ENCODE measurements around the gene SCNN1B. TPM values are rescaled to one million over a fixed set of nuclear protein-coding genes. Genes with fewer than 3 reads are reported as not detected.

Gene SCNN1B
- total RNA-seq, 2 experiments from 2014 or later = not detected

- Mint-ChIP-seq H3K27ac (no peak overlapping the region), H3K27me3 (peaks cover 3% of the 10 kb centered on the region), H3K4me1 (no peaks in the 10 kb centered on the region), H3K9me3 (no peaks in the 10 kb centered on the region), H3K36me3 (ENCODE audit: low read depth) (no peaks in the 10 kb centered on the region), H3K4me3 (no peak overlapping the region)
- DNase-seq = no peak
- POLR2A ChIA-PET = no interaction called here
- CTCF ChIA-PET = interaction anchor here (0.5 kb wide), 1 partner anchor 667 kb away, joined by 3 read pairs; no protein-coding TSS in a partner anchor
Measured at GRCh38 chr16:23334457-23334853, 32.4 kb downstream of the SCNN1B start.

GRCh38 chr16:23334950-23335349 lies 32.8 kb downstream of the SCNN1B start:
- Mint-ChIP-seq H3K4me3 (no peak overlapping the region), H3K27ac (no peak overlapping the region), H3K4me1 (no peaks in the 10 kb centered on the region), H3K9me3 (no peaks in the 10 kb centered on the region), H3K27me3 (peaks cover 6% of the 10 kb centered on the region), H3K36me3 (ENCODE audit: low read depth) (no peaks in the 10 kb centered on the region)
- ChIA-PET POLR2A (no interaction called here), CTCF (no interaction called here)
- DNase-seq = no peak

GRCh38 chr16:23337836-23338550 lies 35.9 kb downstream of the SCNN1B start:
- no peak overlapping the region for H3K27ac Mint-ChIP-seq
- POLR2A ChIA-PET = no interaction called here
- H3K9me3 Mint-ChIP-seq = no peaks in the 10 kb centered on the region
- no peak overlapping the region for H3K4me3 Mint-ChIP-seq
- peaks cover 15% of the 10 kb centered on the region for H3K27me3 Mint-ChIP-seq
- H3K36me3 Mint-ChIP-seq (ENCODE audit: low read depth) = no peaks in the 10 kb centered on the region
- no peaks in the 10 kb centered on the region for H3K4me1 Mint-ChIP-seq
- DNase-seq = no peak
- CTCF ChIA-PET = no interaction called here

- Mint-ChIP-seq H3K27me3 (peaks cover 15% of the 10 kb centered on the region), H3K9me3 (no peaks in the 10 kb centered on the region), H3K27ac (no peak overlapping the region), H3K4me3 (no peak overlapping the region), H3K4me1 (no peaks in the 10 kb centered on the region), H3K36me3 (ENCODE audit: low read depth) (no peaks in the 10 kb centered on the region)
- no peak for DNase-seq
- CTCF ChIA-PET = no interaction called here
- POLR2A ChIA-PET = no interaction called here
Measured at GRCh38 chr16:23339787-23340186, 37.7 kb downstream of the SCNN1B start.

DNA sequence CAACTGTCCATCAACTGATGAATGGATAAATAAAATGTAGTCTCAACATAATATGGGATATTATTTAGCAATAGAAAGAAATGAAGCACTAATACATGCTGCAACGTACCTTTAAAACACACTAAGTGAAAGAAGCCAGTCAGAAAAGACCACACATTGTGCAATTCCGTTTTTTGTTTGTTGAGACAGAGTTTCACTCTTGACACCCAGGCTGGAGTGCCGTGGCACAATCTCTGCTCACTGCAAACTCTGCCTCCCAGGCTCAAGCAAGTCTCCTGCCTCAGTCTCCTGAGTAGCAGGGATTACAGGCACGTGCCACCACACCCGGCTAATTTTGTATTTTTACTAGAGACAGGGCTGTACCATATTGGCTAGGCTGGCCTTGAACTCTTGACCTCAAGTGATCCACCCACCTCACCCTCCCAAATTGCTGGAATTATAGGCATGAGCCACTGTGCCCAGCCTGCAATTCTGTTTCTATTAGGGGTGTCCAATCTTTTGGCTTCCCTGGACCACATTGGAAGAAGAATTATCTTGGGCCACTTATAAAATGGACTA lies 40.1 kb downstream of the SCNN1B start:
- DNase-seq = no peak
- no peak overlapping the region for H3K4me3 Mint-ChIP-seq
- ChIA-PET CTCF (no interaction called here), POLR2A (no interaction called here)
- no peak overlapping the region for H3K27ac Mint-ChIP-seq
- H3K27me3 Mint-ChIP-seq = peaks cover 15% of the 10 kb centered on the region
- H3K4me1 Mint-ChIP-seq = no peaks in the 10 kb centered on the region
- H3K9me3 Mint-ChIP-seq = no peaks in the 10 kb centered on the region
- H3K36me3 Mint-ChIP-seq (ENCODE audit: low read depth) = no peaks in the 10 kb centered on the region

- CTCF ChIA-PET = no interaction called here
- POLR2A ChIA-PET = no interaction called here
- H3K27me3 Mint-ChIP-seq = peaks cover 17% of the 10 kb centered on the region
- H3K9me3 Mint-ChIP-seq = no peaks in the 10 kb centered on the region
- no peaks in the 10 kb centered on the region for H3K36me3 Mint-ChIP-seq (ENCODE audit: low read depth)
- no peak overlapping the region for H3K27ac Mint-ChIP-seq
- DNase-seq = no peak
- no peaks in the 10 kb centered on the region for H3K4me1 Mint-ChIP-seq
- no peak overlapping the region for H3K4me3 Mint-ChIP-seq
Measured at GRCh38 chr16:23343643-23344612, 41.8 kb downstream of the SCNN1B start.

GRCh38 chr16:23345237-23345636 lies 43.1 kb downstream of the SCNN1B start:
- Mint-ChIP-seq H3K4me1 (no peaks in the 10 kb centered on the region), H3K36me3 (ENCODE audit: low read depth) (no peaks in the 10 kb centered on the region), H3K4me3 (no peak overlapping the region), H3K9me3 (no peaks in the 10 kb centered on the region), H3K27me3 (peaks cover 14% of the 10 kb centered on the region), H3K27ac (no peak overlapping the region)
- CTCF ChIA-PET = no interaction called here
- DNase-seq = no peak
- POLR2A ChIA-PET = no interaction called here

DNA sequence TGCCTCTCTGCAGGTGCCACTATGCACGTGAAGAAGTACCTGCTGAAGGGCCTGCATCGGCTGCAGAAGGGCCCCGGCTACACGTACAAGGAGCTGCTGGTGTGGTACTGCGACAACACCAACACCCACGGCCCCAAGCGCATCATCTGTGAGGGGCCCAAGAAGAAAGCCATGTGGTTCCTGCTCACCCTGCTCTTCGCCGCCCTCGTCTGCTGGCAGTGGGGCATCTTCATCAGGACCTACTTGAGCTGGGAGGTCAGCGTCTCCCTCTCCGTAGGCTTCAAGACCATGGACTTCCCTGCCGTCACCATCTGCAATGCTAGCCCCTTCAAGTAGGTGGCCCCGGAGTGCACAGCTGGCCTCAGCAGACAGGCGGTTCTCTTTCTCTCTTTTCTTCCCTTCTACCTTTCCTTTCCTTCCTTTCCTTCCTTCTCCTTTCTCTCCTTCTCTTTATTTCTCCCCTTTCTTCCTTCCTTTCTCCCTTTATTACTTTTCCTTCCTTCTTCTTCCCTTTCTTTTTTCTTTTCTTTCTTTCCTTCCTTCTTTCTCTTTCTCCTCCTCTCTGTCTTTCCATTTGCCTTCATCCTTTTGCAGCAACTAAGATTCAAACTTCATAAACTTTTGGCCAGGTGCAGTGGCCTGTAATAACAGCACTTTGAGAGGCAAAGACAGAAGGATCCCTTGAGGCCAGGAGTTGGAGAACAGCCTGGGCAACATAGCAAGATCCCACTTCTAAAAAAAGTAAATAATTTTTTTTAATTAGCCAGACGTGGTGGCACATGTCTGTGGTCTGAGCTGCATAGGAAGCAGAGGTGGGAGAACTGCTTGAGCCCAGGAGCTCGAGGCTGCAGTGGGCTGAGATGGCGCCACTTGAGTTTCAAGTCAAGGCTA lies 46.7 kb downstream of the SCNN1B start:
- POLR2A ChIA-PET = no interaction called here
- Mint-ChIP-seq H3K27me3 (peaks cover 6% of the 10 kb centered on the region), H3K4me3 (no peak overlapping the region), H3K4me1 (no peaks in the 10 kb centered on the region), H3K27ac (no peak overlapping the region), H3K9me3 (no peaks in the 10 kb centered on the region), H3K36me3 (ENCODE audit: low read depth) (no peaks in the 10 kb centered on the region)
- DNase-seq = no peak
- CTCF ChIA-PET = no interaction called here

DNA sequence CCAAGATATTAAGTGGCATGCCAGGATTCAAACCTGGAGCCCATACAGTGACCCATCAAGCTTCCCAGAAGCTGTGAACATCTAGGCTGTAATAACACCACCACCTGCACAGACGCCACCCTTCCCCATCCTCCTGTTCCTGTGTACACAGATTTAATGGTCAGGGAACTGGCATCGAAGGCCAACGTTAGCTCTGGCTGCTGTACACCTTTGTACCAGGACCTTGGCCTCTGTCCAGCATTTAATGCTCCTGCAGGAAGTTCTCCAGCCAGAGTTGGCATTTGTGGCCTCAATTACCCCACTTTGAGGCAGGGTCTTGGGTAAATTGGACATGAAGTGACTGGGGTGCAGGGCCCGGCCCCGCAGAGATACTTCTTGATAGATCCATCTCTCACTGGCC lies 49.3 kb downstream of the SCNN1B start:
- Mint-ChIP-seq H3K4me3 (no peak overlapping the region), H3K27me3 (peaks cover 6% of the 10 kb centered on the region), H3K4me1 (no peaks in the 10 kb centered on the region), H3K36me3 (ENCODE audit: low read depth) (no peaks in the 10 kb centered on the region), H3K9me3 (no peaks in the 10 kb centered on the region), H3K27ac (no peak overlapping the region)
- no peak for DNase-seq
- POLR2A ChIA-PET = no interaction called here
- CTCF ChIA-PET = no interaction called here

DNA sequence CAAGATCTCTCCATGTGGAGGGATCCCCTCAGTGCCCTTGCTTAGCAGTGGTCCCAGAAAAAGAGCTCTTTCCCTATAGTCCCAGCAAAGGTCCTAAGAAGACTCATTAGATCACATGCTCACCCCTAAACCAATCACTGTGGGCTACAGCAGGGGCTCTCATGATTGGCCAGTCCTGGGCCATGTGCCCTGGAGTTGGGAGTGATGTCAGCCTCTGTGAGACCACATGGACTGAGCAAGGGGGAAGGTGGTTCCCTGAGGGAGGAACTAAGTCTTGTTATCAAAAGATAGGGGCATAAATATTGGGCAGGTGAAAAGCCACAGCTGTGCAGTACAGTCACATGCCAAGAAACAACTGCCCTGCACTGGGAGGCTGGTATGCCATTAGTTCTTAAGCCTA lies 51.3 kb downstream of the SCNN1B start:
- no peak for DNase-seq
- H3K4me1 Mint-ChIP-seq = no peaks in the 10 kb centered on the region
- no peak overlapping the region for H3K4me3 Mint-ChIP-seq
- H3K36me3 Mint-ChIP-seq (ENCODE audit: low read depth) = no peaks in the 10 kb centered on the region
- H3K9me3 Mint-ChIP-seq = no peaks in the 10 kb centered on the region
- POLR2A ChIA-PET = no interaction called here
- no peak overlapping the region for H3K27ac Mint-ChIP-seq
- peaks cover 3% of the 10 kb centered on the region for H3K27me3 Mint-ChIP-seq
- CTCF ChIA-PET = no interaction called here

- no peak overlapping the region for H3K27ac Mint-ChIP-seq
- ChIA-PET CTCF (no interaction called here), POLR2A (no interaction called here)
- no peak for DNase-seq
- H3K36me3 Mint-ChIP-seq (ENCODE audit: low read depth) = no peaks in the 10 kb centered on the region
- H3K27me3 Mint-ChIP-seq = no peaks in the 10 kb centered on the region
- no peaks in the 10 kb centered on the region for H3K9me3 Mint-ChIP-seq
- H3K4me3 Mint-ChIP-seq = no peak overlapping the region
- no peaks in the 10 kb centered on the region for H3K4me1 Mint-ChIP-seq
Measured at GRCh38 chr16:23354246-23354645, 52.1 kb downstream of the SCNN1B start.

GRCh38 chr16:23355106-23355670 lies 53.1 kb downstream of the SCNN1B start:
- no peaks in the 10 kb centered on the region for H3K36me3 Mint-ChIP-seq (ENCODE audit: low read depth)
- POLR2A ChIA-PET = no interaction called here
- no peak for DNase-seq
- no peak overlapping the region for H3K4me3 Mint-ChIP-seq
- no peak overlapping the region for H3K27ac Mint-ChIP-seq
- no peaks in the 10 kb centered on the region for H3K27me3 Mint-ChIP-seq
- CTCF ChIA-PET = no interaction called here
- no peaks in the 10 kb centered on the region for H3K9me3 Mint-ChIP-seq
- no peaks in the 10 kb centered on the region for H3K4me1 Mint-ChIP-seq

Data from activated CD4-positive, alpha-beta T cell treated with anti-CD3 and anti-CD28 coated beads, Interleukin-2, amount 10 ng/mL, durations not matched to agents 7 days and 5 days (primary cell).